DOHH2 (cell line): ENCODE data around the gene IRGC.

ENCODE experiments used
- H3F3A ChIP-seq: fragments of 200-600 bp; sonication (generic), shearing (Covaris generic); 2 replicates; pipeline ENCODE4 v1.6.0; 2016; ENCODE audit warnings: antibody characterized with exemption, mild to moderate bottlenecking; ENCODE audit not compliant: control insufficient read depth, insufficient read depth
- H3K27ac ChIP-seq: fragments of 200-600 bp; sonication (generic); 2 replicates; pipeline ENCODE4 v1.5.1; 2014; ENCODE audit warnings: low read depth, mild to moderate bottlenecking, low read length, moderate library complexity
- H3K27me3 ChIP-seq: fragments of 200-600 bp; sonication (generic); 2 replicates; pipeline ENCODE4 v1.6.1; 2014; ENCODE audit warnings: mild to moderate bottlenecking, low read length, mixed read lengths; ENCODE audit not compliant: control insufficient read depth
- H3K36me3 ChIP-seq: fragments of 200-600 bp; sonication (generic); 2 replicates; pipeline ENCODE4 v1.6.1; 2014; ENCODE audit warnings: mild to moderate bottlenecking, low read length, moderate library complexity, mixed read lengths; ENCODE audit not compliant: control insufficient read depth
- H3K4me1 ChIP-seq: fragments of 200-600 bp; sonication (generic); 2 replicates; pipeline ENCODE4 v1.6.1; 2014; ENCODE audit warnings: mild to moderate bottlenecking, low read length, mixed read lengths; ENCODE audit not compliant: control insufficient read depth
- H3K4me2 ChIP-seq: fragments of 200-600 bp; sonication (generic); 2 replicates; pipeline ENCODE4 v1.6.0; 2014; ENCODE audit warnings: mild to moderate bottlenecking, low read length, moderate library complexity
- H3K4me3 ChIP-seq: fragments of 200-600 bp; sonication (generic); 2 replicates; pipeline ENCODE4 v1.5.1; 2014; ENCODE audit warnings: mild to moderate bottlenecking, low read length, mixed read lengths
- H3K79me2 ChIP-seq: fragments of 200-600 bp; sonication (generic); 2 replicates; pipeline ENCODE4 v1.6.1; 2014; ENCODE audit warnings: mild to moderate bottlenecking, low read length, mixed read lengths; ENCODE audit not compliant: control insufficient read depth
- H3K9me2 ChIP-seq: fragments of 200-600 bp; sonication (generic); replicated peaks from 2 replicates; pipeline ENCODE4 v1.6.1; 2014; ENCODE audit warnings: mild to moderate bottlenecking, low read length, mixed read lengths; ENCODE audit not compliant: control insufficient read depth
- H3K9me3 ChIP-seq: fragments of 200-600 bp; sonication (generic); 2 replicates; pipeline ENCODE4 v1.6.1; 2014; ENCODE audit warnings: antibody characterized with exemption, low read length, mixed read lengths; ENCODE audit not compliant: control insufficient read depth, insufficient read depth
- H4K20me1 ChIP-seq: fragments of 200-600 bp; sonication (generic); 2 replicates; pipeline ENCODE4 v1.6.0; 2014; ENCODE audit warnings: low read depth, mild to moderate bottlenecking, antibody characterized with exemption, low read length, moderate library complexity; ENCODE audit not compliant: control insufficient read depth, insufficient read depth
- EZH2phosphoT487 ChIP-seq: fragments of 200-600 bp; sonication (generic); IDR thresholded peaks from 2 replicates; pipeline ENCODE4 v1.6.1; 2017; ENCODE audit warnings: borderline replicate concordance, mild to moderate bottlenecking, antibody characterized with exemption, low read length, moderate library complexity, mixed read lengths
- TF ChIP-seq, protein P1 (sequence below): fragments of 200-600 bp; sonication (generic); IDR thresholded peaks from one replicate; pipeline ENCODE4 v1.5.1; 2014; ENCODE audit warnings: antibody characterized with exemption, mild to moderate bottlenecking, low read depth, low read length; ENCODE audit not compliant: poor library complexity, severe bottlenecking

Gene IRGC

GRCh38 chr19:43735957-43736356, 20.1 kb downstream of the IRGC start:
- H3K4me1 ChIP-seq = no peaks in the 10 kb centered on the region
- H3K4me3 ChIP-seq = no peak overlapping the region
- H3K36me3 ChIP-seq = peaks cover 70% of the 10 kb centered on the region
- H4K20me1 ChIP-seq = no peaks in the 10 kb centered on the region
- no peaks in the 10 kb centered on the region for H3K9me3 ChIP-seq
- H3F3A ChIP-seq = no peaks in the 10 kb centered on the region
- no peak for TF ChIP-seq EZH2phosphoT487
- TF ChIP-seq, protein P1, sequence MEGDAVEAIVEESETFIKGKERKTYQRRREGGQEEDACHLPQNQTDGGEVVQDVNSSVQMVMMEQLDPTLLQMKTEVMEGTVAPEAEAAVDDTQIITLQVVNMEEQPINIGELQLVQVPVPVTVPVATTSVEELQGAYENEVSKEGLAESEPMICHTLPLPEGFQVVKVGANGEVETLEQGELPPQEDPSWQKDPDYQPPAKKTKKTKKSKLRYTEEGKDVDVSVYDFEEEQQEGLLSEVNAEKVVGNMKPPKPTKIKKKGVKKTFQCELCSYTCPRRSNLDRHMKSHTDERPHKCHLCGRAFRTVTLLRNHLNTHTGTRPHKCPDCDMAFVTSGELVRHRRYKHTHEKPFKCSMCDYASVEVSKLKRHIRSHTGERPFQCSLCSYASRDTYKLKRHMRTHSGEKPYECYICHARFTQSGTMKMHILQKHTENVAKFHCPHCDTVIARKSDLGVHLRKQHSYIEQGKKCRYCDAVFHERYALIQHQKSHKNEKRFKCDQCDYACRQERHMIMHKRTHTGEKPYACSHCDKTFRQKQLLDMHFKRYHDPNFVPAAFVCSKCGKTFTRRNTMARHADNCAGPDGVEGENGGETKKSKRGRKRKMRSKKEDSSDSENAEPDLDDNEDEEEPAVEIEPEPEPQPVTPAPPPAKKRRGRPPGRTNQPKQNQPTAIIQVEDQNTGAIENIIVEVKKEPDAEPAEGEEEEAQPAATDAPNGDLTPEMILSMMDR = no peak
- H3K79me2 ChIP-seq = no peaks in the 10 kb centered on the region
- no peak overlapping the region for H3K27ac ChIP-seq
- H3K9me2 ChIP-seq = no peaks in the 10 kb centered on the region
- no peaks in the 10 kb centered on the region for H3K27me3 ChIP-seq
- H3K4me2 ChIP-seq = no peak overlapping the region

- Histone ChIP-seq H3K4me1 (no peaks in the 10 kb centered on the region), H3K9me3 (no peaks in the 10 kb centered on the region), H3K27ac (no peak overlapping the region), H3K4me2 (no peak overlapping the region), H3K9me2 (no peaks in the 10 kb centered on the region), H3K27me3 (no peaks in the 10 kb centered on the region), H4K20me1 (no peaks in the 10 kb centered on the region), H3K79me2 (no peaks in the 10 kb centered on the region), H3F3A (no peaks in the 10 kb centered on the region), H3K4me3 (no peak overlapping the region), H3K36me3 (peaks cover 70% of the 10 kb centered on the region)
- TF ChIP-seq EZH2phosphoT487 = no peak
- TF ChIP-seq, protein P1 = no peak
Observed at GRCh38 chr19:43738780-43739211, 22.9 kb downstream of the IRGC start.

DNA sequence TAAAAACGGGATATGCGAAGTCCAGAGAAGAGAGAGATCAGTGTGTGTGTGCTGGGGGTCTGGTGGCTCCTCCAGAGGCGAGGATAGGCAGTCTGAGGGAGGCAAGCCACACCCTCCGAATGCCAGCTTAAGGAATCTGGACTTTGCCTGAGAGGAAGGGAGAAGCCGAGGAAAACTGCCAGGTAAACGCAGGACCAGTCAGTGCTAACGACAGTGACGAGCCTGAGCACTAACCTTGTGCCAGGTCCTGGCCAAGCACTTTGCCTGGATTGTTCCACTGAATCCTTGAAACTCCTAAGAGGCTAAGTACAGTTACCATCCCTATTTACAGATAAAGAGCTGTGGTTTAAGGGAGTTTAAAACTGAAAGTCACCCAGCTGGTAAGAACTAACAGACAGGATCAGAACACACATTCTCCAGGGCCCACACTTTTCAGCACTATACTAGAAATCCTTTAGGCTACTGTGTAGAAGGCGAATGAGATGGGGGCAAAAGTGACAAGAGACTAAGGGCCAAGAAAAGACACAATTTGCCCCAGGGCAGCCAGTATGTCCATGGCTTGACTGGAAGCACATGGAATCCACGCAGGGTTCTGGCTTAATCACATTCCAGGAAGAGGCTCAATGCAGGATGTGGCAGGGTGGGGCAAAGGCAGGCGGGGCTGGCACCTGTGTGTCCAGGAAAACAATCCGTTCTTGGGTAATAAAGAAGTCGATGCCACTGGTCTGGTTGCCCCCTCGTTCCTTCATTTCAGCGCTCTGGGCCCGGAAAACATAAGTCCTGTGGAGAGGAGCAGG, 23.8 kb downstream of the IRGC start:
- Histone ChIP-seq H3K27ac (no peak overlapping the region), H3K9me2 (no peaks in the 10 kb centered on the region), H3K9me3 (no peaks in the 10 kb centered on the region), H3K4me1 (peaks cover 7% of the 10 kb centered on the region), H3K4me3 (no peak overlapping the region), H3K36me3 (peaks cover 78% of the 10 kb centered on the region), H3K4me2 (no peak overlapping the region), H3K79me2 (no peaks in the 10 kb centered on the region), H4K20me1 (no peaks in the 10 kb centered on the region), H3K27me3 (no peaks in the 10 kb centered on the region), H3F3A (peaks cover under 1% of the 10 kb centered on the region; the same call in 1 of the 2 replicates)
- TF ChIP-seq EZH2phosphoT487 = no peak
- TF ChIP-seq, protein P1 = no peak
